Measurements from ENCODE around the gene PTPRR. TPM values are rescaled to one million over a fixed set of nuclear protein-coding genes. Genes with fewer than 3 reads are reported as not detected.

The PTPRR gene
- polyA plus RNA-seq, 2 of the 4 experiments (the other 2 are of a cell fraction): 0.13 to 0.15 TPM

DNA sequence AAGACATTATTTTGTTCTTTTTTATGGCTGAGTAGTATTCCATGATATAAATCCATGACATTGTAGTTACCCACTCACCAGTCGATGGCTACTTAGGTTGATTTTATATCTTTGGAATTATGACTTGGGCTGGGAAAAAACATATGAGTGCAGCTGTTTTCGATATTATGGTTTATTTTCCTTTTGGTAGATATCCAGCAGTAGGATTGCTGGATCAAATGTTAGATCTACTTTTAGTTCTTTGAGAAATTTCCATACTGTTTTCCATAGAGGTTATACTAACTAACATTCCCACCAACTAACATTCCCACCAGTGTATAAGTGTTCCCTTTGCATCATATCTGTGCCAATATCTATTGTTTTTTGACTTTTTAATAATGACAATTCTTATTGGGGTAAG is 29.9 kb upstream of the PTPRR start:
- no peak for ATAC-seq
- TF ChIP-seq NFE2L2 (conservative IDR thresholded peaks at IDR 0.05; ENCODE audit: low read length) (no peak), TP53 (CRISPR knock-in tag; IDR thresholded peaks at IDR 0.05) (no peak), FOXS1 (CRISPR knock-in tag; IDR thresholded peaks at IDR 0.05) (no peak), FOSL2 (IDR thresholded peaks at IDR 0.05) (no peak), FOSL2 (CRISPR knock-in tag; IDR thresholded peaks at IDR 0.05) (no peak), NPAS2 (CRISPR knock-in tag; IDR thresholded peaks at IDR 0.05; ENCODE audit: borderline replicate concordance) (no peak), CBX2 (IDR thresholded peaks at IDR 0.05; ENCODE audit: borderline replicate concordance, low read depth) (no peak), RARB (CRISPR knock-in tag; IDR thresholded peaks at IDR 0.05) (no peak), ZC3H11A (IDR thresholded peaks at IDR 0.05) (no peak), CHD4 (IDR thresholded peaks at IDR 0.05; ENCODE audit: borderline replicate concordance) (no peak), ZSCAN20 (CRISPR knock-in tag; IDR thresholded peaks at IDR 0.05) (no peak), BHLHE40 (IDR thresholded peaks at IDR 0.05; ENCODE audit: low read depth, low read length) (no peak), RAD21 (conservative IDR thresholded peaks at IDR 0.05 in 1 of 2, IDR thresholded peaks at IDR 0.05 in 1 of 2) (no peak)
- TF ChIP-seq, protein P1, sequence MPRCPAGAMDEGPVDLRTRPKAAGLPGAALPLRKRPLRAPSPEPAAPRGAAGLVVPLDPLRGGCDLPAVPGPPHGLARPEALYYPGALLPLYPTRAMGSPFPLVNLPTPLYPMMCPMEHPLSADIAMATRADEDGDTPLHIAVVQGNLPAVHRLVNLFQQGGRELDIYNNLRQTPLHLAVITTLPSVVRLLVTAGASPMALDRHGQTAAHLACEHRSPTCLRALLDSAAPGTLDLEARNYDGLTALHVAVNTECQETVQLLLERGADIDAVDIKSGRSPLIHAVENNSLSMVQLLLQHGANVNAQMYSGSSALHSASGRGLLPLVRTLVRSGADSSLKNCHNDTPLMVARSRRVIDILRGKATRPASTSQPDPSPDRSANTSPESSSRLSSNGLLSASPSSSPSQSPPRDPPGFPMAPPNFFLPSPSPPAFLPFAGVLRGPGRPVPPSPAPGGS (IDR thresholded peaks at IDR 0.05): no peak
- TF ChIP-seq, protein P2, sequence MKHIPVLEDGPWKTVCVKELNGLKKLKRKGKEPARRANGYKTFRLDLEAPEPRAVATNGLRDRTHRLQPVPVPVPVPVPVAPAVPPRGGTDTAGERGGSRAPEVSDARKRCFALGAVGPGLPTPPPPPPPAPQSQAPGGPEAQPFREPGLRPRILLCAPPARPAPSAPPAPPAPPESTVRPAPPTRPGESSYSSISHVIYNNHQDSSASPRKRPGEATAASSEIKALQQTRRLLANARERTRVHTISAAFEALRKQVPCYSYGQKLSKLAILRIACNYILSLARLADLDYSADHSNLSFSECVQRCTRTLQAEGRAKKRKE (CRISPR knock-in tag; IDR thresholded peaks at IDR 0.05; ENCODE audit: low read depth): no peak
- ChIA-PET POLR2A (no interaction called here), CTCF (no interaction called here)
- Histone ChIP-seq H3K27ac (no peak overlapping the region), H3K9me3 (no peaks in the 10 kb centered on the region), H3K4me2 (no peak overlapping the region), H3K4me1 (no peaks in the 10 kb centered on the region), H3K4me3 (no peak overlapping the region)
- no peak for DNase-seq (ENCODE audit: low read depth in 1 of 2, low spot score in 1 of 2)
- WGBS (ENCODE audit: missing lambda C conversion rate): 1% methylated on average over 2 of the region's 2 CpGs
- no peak for FAIRE-seq

DNA sequence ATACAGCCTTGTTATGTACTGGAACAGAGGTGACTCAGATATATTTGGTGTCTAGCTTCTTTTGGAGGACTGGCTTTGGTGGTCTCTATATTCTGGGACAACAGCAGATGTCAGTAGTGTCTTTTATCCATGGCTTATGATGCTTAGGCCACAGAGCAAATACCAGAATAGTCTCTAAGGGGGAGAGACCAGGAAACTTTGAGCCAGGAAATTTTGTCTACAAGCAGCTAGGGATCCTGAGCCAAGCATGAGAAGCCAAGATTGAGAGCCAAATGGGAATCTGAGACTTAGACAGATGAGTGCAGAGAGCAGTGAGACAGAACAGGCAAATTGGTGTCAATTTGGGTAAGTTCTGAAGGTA is 28.4 kb upstream of the PTPRR start:
- ATAC-seq (no peak), DNase-seq (ENCODE audit: low read depth in 1 of 2, low spot score in 1 of 2) (no peak), FAIRE-seq (no peak)
- ChIA-PET CTCF (no interaction called here), POLR2A (no interaction called here)
- H3K27ac ChIP-seq: no peak overlapping the region
- TF ChIP-seq FOSL2 (IDR thresholded peaks at IDR 0.05) (no peak), FOSL2 (CRISPR knock-in tag; IDR thresholded peaks at IDR 0.05) (no peak), GATA3 (IDR thresholded peaks at IDR 0.05; ENCODE audit: borderline replicate concordance) (no peak), KDM1A (IDR thresholded peaks at IDR 0.05; ENCODE audit: low read depth) (no peak), JUNB (IDR thresholded peaks at IDR 0.05) (no peak), BHLHE40 (IDR thresholded peaks at IDR 0.05; ENCODE audit: low read depth, low read length) (no peak), MAZ (IDR thresholded peaks at IDR 0.05; ENCODE audit: borderline replicate concordance, low read depth, low read length) (no peak), EHF (CRISPR knock-in tag; IDR thresholded peaks at IDR 0.05) (no peak)
- TF ChIP-seq, protein P3, sequence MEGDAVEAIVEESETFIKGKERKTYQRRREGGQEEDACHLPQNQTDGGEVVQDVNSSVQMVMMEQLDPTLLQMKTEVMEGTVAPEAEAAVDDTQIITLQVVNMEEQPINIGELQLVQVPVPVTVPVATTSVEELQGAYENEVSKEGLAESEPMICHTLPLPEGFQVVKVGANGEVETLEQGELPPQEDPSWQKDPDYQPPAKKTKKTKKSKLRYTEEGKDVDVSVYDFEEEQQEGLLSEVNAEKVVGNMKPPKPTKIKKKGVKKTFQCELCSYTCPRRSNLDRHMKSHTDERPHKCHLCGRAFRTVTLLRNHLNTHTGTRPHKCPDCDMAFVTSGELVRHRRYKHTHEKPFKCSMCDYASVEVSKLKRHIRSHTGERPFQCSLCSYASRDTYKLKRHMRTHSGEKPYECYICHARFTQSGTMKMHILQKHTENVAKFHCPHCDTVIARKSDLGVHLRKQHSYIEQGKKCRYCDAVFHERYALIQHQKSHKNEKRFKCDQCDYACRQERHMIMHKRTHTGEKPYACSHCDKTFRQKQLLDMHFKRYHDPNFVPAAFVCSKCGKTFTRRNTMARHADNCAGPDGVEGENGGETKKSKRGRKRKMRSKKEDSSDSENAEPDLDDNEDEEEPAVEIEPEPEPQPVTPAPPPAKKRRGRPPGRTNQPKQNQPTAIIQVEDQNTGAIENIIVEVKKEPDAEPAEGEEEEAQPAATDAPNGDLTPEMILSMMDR (IDR thresholded peaks at IDR 0.05): no peak
- no peak overlapping the region for H3K4me3 ChIP-seq
- H3K4me1 ChIP-seq: no peaks in the 10 kb centered on the region
- no peak overlapping the region for H3K4me2 ChIP-seq
- H3K9me3 ChIP-seq: no peaks in the 10 kb centered on the region

GRCh38 chr12:70948236-70948975 is 27.9 kb upstream of the PTPRR start:
- Histone ChIP-seq H3K9me3 (no peaks in the 10 kb centered on the region), H3K27ac (no peak overlapping the region), H3K4me1 (no peaks in the 10 kb centered on the region), H3K4me3 (no peak overlapping the region), H3K4me2 (no peak overlapping the region)
- no peak for ATAC-seq
- DNase-seq (ENCODE audit: low read depth in 1 of 2, low spot score in 1 of 2): no peak
- no peak for FAIRE-seq
- ChIA-PET POLR2A (no interaction called here), CTCF (no interaction called here)
- TF ChIP-seq BHLHE40 (IDR thresholded peaks at IDR 0.05; ENCODE audit: low read depth, low read length) (no peak), REST (IDR thresholded peaks at IDR 0.05) (no peak)
- 47% methylated on average over 6 of the region's 6 CpGs for WGBS (ENCODE audit: missing lambda C conversion rate)
